22Rv1 (cell line): ENCODE results near the gene FAU.
A peak's percentile ranks its signal among the peaks of the same experiment; 100 is the strongest.

ENCODE experiments used
- H3K27ac ChIP-seq: fragments of 450-650 bp; 2 replicates; pipeline ENCODE4 v1.5.1; 2017
- CTCF ChIP-seq: fragments of 450-650 bp; IDR thresholded peaks from 2 replicates; pipeline ENCODE4 v1.5.1; 2017; ENCODE audit warnings: mild to moderate bottlenecking
- ZFX ChIP-seq: fragments of 450-650 bp; IDR thresholded peaks from 2 replicates; pipeline ENCODE4 v1.6.1; 2017; ENCODE audit warnings: antibody characterized with exemption, borderline replicate concordance

The FAU gene

GRCh38 chr11:65107751-65108468 is 14.0 kb downstream of the FAU start:
- H3K27ac ChIP-seq: no peak overlapping the region
- no peak for TF ChIP-seq ZFX
- no peak for TF ChIP-seq CTCF

- no peak overlapping the region for H3K27ac ChIP-seq
- TF ChIP-seq ZFX: no peak
These were observed 14.9 kb downstream of the FAU start for GRCh38 chr11:65107078-65107477.

DNA sequence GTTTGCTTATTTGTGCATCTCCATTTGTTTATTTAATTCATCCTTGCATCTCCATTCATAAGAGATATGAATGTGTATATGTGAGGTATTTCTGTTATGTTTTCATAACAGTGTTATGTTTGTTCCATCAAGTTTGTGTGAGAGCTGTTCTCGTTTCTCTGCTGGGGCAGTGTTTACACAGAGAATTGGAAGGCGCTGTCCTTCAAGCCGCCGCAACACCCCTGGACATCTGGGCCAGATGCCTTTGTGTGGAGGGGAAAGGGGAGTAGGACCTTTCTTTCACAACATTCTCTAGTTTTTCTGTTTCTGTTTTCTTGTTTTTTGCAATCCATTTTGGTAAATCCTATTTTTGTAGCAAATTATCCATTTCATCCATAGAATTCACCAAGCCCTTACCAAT is 17.3 kb downstream of the FAU start:
- H3K27ac ChIP-seq: peak overlapping the region; percentile 92
- no peak for TF ChIP-seq CTCF
- no peak for TF ChIP-seq ZFX

DNA sequence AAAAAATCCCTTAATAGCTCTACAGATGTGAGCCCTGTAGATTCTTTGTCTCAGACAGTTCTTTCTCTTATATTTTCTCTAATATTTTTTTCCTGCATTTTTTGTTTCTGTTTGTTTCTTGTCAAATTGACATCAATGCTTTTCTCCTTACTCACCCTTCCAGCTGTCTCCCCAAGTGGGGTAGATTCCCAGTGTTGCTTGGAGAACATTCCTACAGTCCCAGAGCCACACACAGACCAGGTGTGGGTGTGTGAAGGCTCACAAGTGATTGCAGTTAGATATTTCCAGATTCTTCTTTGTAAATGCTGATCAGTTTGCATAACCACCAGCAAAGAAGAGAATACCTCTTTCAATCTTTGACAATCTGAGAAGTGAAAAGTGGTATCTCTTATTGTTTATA is 18.5 kb downstream of the FAU start:
- TF ChIP-seq CTCF: no peak
- no peak for TF ChIP-seq ZFX
- peak overlapping the region; percentile 92 for H3K27ac ChIP-seq

- TF ChIP-seq ZFX (no peak), CTCF (no peak)
- peak overlapping the region; percentile 92 for H3K27ac ChIP-seq
These were observed 19.5 kb downstream of the FAU start for GRCh38 chr11:65102142-65103095.

- TF ChIP-seq ZFX: no peak
- TF ChIP-seq CTCF: peak; percentile 40
- H3K27ac ChIP-seq: peak overlapping the region; percentile 92
These were observed 21.1 kb downstream of the FAU start for GRCh38 chr11:65100674-65101350.

GRCh38 chr11:65096926-65097325 is 25.0 kb downstream of the FAU start:
- TF ChIP-seq ZFX: no peak
- TF ChIP-seq CTCF: no peak
- H3K27ac ChIP-seq: peak overlapping the region; percentile 87
